GM19397 (cell line): ENCODE data around the gene PTK6.
A peak's percentile ranks its signal among the peaks of the same experiment; 100 is the strongest.
"Not testable (repeated sequence)": the region's sequence is repeated elsewhere in the genome, so short reads cannot be mapped to it uniquely, and the experiment has no call there.

ENCODE experiments used
- ATAC-seq: cut with Tn5 transposase; IDR thresholded peaks from one replicate; pipeline ENCODE4 v1.9.1; 2021; ENCODE audit warnings: mild to moderate bottlenecking, moderate library complexity; ENCODE audit not compliant: unreplicated experiment

PTK6 gene

GRCh38 chr20:63536997-63537524 is at the start of gene PTK6:
PTK6 (minus strand) TSS chr20:63537376; CDS start chr20:63537314, 62 bp downstream.
- ATAC-seq = peak; percentile 3

- no peak for ATAC-seq
Observed at GRCh38 chr20:63586797-63587196, 49.6 kb upstream of the PTK6 start.

DNA sequence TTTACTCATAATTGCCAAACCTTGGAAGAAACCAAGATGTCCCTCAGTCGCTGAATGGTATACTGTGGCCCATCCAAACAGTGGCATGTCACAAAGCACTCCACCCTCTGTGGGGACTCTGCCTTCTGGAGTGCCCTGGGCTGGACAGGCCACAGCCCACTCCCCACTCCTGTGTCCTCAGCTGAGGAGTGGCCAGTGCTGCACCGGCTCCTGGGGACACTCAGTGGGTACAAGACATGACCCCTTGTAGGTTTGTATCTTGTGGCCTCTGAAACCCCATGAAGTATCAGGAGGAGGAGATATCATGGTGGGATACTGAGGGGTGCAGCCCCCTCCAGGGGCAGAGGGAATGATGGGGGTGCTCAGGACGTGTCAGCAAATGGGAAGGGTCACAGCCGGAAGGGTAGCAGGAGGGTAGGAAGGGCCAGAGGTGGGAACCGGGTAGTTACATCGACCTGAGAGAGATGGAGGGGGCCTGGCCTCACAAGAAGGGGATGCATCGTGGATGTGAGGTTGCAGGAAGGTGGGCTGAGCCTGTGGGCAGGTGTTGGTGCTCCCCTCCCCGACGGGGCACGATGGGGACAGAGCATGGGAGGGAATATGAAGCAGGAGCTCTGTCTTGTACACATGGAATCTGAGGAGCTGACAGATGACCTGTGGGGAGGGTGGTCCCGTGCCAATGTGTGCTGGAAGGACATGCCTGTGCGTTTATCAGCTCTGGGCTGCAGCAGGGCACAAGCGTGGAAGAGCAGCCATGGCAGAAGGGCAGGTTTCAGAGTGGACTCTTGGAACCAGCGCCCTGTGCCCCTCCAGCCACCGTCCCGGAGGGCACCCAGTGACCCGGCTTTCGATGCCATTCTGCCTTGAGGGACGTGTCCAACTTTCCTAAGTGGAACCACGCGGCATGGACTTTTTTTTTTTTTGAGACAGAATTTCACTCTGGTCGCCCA is 48.7 kb upstream of the PTK6 start:
- no peak for ATAC-seq

DNA sequence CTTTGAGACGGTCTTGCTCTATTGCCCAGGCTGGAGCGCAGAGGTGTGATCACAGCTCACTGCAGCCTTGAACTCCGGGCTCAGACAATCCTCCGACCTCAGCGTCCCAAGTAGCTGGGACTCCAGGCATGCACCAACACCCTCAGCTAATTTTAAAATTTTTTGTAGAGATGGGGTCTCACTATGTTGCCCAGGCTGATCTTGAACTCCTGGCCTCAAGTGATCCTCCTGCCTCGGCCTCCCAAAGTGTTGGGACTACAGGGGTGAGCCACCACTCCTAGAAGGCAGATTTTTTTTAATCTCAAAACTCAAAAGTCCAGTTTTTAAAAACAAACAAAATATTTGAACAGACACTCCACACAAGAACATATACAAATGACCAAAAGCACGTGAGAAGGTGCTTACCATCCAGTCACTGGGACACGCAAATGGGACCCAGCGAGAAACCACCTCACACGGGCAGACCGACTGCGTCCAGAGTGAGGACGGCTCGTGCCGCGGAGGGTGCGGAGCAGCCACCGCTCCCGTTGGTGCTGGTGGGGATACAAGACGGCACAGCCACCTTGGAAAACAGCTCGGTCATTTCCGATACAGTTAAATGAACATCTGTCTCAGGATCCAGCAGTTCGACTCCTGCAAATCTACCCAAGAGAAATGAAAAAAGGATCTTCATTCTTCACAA is 45.3 kb upstream of the PTK6 start:
- no peak for ATAC-seq

- ATAC-seq = no peak
Observed at GRCh38 chr20:63580796-63581461, 43.8 kb upstream of the PTK6 start.

DNA sequence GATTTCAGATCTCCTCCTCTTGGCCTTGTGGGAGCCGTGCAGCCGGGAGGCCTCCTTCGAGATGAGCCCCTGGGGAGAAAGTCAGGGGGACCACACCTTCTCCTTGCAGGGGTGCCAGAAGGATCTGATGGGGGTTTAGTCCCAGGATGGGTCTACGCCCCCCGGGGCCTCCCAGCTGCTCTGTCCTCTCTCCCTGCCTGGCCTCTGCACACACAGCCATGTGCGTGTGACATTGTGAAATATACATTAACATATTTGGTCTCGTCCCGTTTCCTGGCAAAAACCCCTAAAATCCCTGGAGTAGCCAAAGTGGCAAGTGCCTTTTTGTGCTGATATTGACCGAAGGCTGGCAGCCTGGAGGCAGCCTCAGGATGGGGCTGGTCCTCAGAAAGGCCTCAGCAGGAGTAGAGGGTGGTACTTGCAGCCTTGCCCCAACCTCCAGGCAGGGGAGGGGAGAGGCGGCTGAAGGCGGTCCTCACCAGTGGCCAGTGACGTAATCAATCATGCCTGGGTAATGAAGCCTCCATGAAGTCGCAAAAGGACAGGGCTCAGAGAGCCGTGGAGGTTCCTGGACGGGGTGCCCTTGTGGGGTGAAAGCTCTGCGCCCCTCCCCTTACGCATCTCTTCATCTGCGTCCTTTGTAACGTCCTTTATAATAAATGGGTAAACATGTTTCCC is 42.0 kb upstream of the PTK6 start:
- no peak for ATAC-seq

DNA sequence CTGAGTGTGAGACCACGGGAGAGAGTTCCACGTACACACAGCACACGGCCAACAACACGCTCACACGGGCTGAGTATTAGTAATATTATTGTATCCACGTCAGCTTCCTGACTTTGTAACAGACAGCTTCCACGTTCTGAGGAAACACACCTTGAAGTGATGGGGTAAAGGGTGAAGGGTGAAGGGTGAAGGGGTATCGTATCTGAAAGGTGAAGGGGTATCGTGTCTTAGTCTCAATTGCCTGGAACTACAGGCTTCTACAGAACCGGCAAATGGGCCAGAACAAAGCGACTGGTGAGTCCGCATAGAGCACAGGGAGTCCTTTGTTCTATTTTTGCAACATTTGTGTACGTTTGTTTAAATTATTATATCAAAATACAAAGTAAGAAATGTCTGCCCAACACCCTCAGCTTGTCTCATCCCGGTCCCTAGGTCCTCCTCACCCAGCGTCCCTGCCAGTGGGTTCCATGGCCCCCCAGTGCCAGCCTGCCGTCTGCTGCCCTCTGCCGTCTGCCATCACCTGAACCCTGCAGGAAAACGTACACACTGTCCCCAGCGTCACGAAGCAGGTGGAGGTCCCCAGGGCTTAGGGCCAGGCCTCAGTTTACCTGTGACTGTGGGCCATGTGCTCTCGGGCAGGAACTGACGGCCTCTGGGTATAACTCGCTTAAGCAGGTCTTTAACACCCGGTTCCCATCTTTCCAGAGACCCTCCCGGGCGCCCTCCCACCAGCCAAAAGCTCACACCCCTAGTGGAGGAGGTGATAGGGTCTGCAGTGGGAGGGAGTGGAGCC is 41.2 kb upstream of the PTK6 start:
- ATAC-seq = no peak

DNA sequence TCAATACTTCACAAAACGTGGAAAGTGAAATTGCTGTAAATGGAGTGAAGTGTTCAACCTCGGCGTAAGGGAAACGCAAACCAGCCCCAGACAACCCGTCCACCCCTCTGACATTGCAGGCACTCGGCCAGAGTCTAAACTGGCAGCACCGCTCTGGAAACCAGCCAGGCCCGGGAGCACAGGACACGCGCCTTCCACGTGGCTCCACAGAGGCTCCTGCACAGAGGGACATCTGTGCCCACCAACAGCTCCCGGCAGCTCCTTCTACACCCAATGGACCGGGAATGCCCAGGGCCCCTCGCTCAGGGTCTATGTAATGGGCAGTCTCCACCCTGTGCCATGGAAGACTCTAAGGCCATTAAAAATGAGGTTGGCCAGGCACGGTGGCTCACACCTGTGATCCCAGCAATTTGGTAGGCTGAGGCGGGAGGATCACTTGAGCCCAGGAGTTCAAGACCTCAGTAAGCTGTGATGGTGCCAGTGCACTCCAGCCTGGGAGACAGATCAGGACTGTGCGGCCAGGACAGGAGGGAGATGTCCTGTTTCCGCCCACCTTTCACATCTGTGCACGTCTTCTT is 40.2 kb upstream of the PTK6 start:
- no peak for ATAC-seq

DNA sequence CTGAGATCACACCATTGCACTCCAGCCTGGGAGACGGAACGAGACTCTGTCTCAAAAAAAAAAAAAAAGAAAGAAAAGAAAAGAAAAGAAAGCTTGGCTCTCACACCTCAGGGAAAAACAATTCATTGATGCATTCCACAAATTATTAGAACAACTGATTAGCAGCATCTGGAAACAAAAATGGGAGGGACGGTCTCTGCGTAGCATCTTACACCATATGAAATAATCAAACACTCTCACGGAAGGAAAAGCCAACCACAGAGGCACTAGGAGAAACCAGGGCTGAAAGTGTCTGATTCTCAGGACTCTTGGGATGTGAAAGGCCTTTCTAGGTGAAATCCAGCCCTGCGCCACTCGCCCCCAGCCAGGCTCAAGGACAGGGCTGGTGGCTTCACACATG is 39.1 kb upstream of the PTK6 start:
- no peak for ATAC-seq

DNA sequence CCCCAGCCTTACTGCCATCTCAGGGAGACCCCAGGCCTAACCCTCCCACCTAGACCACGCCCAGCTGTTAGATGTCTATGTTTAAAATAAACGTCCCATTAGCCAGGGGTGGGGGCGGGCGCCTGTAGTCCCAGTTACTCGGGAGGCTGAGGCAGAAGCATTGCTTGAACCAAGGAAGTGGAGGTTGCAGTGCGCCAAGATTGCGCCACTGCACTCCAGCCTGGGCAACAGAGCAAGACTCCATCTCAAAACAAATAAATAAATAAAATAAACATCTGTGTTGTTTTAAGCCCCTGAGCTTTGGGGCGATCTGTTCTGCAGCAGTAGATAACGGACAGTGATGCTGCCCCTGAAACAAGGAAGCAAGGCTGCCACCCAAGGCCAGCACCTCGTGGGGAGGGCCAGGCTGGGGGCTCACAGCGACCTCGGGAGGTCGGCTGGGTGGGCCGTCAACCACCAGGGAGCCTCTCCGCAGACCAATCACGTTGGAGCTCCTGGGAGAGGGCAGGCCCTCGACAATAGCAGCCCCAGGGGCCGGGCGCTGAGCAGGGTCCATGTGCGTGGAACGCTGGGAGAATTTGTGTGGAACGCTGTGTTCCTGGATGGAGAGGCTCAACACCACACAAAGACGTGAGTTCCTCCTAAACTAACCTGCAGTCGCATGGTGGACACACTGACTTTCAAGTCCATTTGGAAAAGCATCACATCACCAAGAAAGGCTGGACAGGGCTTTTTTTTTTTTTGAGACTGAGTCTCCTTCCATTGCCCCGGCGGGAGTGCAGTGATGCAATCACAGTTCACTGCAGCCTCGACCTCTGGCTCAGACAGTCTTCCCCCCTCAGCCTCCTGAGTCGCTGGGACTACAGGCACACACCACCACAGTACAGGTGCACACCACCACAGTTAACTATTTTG is 37.9 kb upstream of the PTK6 start:
- ATAC-seq = no peak

DNA sequence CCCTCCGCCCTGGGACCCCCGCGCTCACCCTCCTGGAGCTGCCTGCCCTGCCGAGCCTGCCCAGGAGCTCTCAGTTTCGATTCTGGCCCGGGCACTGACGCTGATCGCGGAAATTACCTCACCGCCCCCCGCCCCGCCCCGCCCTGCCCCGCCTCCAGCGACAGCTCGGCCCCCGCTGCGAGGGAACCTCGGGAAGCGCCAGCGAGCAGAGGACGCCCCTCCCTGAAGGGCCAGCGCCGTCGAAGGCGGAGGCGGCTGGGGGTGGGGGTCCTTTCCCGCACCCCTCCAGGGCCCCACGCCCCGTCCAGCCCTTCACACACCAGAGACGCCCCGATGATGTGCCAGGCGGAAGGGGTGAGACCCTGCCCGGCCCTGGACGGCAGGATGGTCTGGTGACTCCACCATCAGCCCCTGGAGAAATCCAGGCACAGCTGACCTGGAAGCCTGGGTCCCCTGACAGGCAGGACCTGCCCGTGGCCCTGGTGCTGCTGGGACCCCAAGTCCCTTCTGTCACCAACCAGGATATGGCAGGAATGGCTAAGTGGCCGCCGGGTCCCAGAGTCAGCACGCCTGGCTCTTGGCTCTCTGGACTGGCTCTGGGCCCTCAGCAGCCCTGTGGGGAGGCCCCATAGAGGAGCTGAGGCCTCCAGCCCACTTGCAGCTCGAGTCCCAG is 37.1 kb upstream of the PTK6 start, which contains the start of gene HELZ2:
Gene HELZ2 (minus strand): TSS at position 84 of the 673 bp plus-strand sequence. CDS start 1,854 bp downstream, outside the sequence.
- ATAC-seq = no peak

GRCh38 chr20:63573647-63574131 is 36.5 kb upstream of the PTK6 start:
- no peak for ATAC-seq

- ATAC-seq = no peak
Observed at GRCh38 chr20:63572788-63573646, 35.8 kb upstream of the PTK6 start.

DNA sequence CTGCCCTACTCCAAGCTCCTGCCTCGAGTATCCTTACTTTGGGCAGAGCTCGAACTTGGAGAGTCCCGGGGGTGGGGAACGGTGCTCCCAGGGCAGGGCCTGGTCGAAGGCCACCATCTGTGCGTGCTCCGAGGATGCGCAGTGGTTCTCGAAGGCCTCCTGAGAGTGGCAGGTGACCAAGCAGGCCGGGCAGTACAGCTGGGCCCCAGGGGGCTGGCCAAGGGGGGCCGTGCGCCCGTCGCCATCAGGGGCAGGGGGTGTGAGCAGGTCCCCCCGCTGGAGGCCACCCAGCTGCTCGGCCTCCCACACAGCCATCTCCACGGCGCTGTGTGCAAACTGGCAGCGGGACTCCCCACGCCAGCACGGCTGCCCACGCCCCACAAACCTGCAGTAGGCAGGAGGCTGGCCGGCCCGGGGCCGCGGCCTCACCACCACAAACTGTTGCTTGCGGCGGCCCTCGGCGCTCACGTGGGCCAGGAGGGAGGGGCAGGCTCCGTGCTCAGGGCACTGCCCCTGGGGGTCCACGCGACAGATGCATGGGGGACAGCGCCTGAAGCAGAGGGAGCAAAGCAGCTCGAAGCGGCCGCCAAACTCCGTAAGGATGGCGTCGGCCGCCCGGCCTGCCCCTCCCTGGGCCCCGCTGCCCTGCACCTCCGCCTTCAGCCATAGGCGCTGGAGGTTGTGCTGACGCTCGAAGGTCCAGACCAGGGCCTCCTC is 35.1 kb upstream of the PTK6 start:
- ATAC-seq = no peak

GRCh38 chr20:63571087-63571478 is 33.9 kb upstream of the PTK6 start:
- ATAC-seq = not testable (repeated sequence)
